ENCODE data around the gene PRUNE2.

DNA sequence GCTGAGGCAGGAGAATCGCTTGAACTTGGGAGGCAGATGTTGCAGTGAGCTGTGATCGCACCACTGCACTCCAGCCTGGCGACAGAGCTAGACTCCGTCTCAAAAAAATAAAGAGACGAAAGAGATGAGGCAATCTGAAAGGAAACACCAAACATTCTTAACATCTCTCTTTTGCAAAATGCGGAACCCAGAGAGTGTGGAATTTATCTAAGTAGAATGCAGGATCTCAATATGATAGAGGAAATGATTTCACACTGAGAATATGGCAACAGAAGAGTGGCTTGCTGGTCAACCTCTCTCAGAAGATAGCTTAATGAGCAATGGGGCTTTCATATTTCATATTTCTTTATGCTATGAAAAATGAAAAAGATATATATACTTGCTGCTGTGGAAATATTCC lies 175.1 kb downstream of the PRUNE2 start:
- TF ChIP-seq CTCF (IDR thresholded peaks at IDR 0.05) (no peak), GABPA (IDR thresholded peaks at IDR 0.05; ENCODE audit: low read depth) (no peak), RFX5 (IDR thresholded peaks at IDR 0.05; ENCODE audit: low read length) (no peak), ELF1 (IDR thresholded peaks at IDR 0.05) (no peak), TCF12 (IDR thresholded peaks at IDR 0.05) (no peak), TEAD4 (IDR thresholded peaks at IDR 0.05; ENCODE audit: borderline replicate concordance, insufficient read depth) (no peak)
- TF ChIP-seq, protein P1, sequence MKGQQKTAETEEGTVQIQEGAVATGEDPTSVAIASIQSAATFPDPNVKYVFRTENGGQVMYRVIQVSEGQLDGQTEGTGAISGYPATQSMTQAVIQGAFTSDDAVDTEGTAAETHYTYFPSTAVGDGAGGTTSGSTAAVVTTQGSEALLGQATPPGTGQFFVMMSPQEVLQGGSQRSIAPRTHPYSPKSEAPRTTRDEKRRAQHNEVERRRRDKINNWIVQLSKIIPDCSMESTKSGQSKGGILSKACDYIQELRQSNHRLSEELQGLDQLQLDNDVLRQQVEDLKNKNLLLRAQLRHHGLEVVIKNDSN (IDR thresholded peaks at IDR 0.05; ENCODE audit: borderline replicate concordance, low read depth): no peak
